HG03342 (cell line): ENCODE measurements around the gene MDC1.
"Not testable (repeated sequence)": the region's sequence is repeated elsewhere in the genome, so short reads cannot be mapped to it uniquely, and the experiment has no call there.

ENCODE experiments used
- ATAC-seq: cut with Tn5 transposase; IDR thresholded peaks from one replicate; pipeline ENCODE4 v1.9.1; 2021; ENCODE audit warnings: mild to moderate bottlenecking, moderate library complexity; ENCODE audit not compliant: unreplicated experiment

MDC1 gene, protein sequence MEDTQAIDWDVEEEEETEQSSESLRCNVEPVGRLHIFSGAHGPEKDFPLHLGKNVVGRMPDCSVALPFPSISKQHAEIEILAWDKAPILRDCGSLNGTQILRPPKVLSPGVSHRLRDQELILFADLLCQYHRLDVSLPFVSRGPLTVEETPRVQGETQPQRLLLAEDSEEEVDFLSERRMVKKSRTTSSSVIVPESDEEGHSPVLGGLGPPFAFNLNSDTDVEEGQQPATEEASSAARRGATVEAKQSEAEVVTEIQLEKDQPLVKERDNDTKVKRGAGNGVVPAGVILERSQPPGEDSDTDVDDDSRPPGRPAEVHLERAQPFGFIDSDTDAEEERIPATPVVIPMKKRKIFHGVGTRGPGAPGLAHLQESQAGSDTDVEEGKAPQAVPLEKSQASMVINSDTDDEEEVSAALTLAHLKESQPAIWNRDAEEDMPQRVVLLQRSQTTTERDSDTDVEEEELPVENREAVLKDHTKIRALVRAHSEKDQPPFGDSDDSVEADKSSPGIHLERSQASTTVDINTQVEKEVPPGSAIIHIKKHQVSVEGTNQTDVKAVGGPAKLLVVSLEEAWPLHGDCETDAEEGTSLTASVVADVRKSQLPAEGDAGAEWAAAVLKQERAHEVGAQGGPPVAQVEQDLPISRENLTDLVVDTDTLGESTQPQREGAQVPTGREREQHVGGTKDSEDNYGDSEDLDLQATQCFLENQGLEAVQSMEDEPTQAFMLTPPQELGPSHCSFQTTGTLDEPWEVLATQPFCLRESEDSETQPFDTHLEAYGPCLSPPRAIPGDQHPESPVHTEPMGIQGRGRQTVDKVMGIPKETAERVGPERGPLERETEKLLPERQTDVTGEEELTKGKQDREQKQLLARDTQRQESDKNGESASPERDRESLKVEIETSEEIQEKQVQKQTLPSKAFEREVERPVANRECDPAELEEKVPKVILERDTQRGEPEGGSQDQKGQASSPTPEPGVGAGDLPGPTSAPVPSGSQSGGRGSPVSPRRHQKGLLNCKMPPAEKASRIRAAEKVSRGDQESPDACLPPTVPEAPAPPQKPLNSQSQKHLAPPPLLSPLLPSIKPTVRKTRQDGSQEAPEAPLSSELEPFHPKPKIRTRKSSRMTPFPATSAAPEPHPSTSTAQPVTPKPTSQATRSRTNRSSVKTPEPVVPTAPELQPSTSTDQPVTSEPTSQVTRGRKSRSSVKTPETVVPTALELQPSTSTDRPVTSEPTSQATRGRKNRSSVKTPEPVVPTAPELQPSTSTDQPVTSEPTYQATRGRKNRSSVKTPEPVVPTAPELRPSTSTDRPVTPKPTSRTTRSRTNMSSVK (N-terminal part only)

DNA sequence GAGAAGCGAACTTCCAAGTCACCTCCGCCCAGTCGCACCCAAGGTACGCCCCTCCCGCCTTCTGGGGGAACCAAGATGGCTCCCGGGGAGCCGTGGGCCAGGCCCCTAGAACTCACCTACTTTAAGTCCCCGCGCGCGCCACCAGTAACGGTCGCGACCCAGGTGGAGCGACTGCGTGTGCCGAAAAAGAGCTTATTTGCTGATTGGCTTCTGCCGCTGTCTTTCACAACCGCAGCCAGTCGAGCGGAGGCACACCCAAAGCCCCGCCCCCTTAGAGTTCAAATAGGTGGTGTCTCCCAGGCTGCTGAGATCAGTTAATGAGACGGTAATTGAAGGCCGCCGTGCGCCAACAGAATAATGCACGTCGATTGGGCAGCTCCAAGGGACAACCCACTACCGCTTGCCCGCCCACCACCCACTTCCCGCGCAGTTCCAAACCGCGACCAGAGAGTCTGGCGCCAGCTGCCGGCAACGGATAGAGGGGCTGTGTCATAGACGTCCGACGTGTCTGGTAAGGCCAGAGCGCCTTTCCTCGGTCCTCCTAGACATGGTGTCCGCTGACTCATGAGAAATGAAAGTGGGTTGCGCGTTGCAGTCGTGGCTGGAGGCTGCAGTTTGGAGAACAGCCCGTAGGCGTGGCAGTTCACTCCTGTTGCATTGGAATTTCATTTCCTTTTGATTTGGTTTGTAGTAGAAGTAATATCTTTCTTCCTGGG lies at the start of gene MDC1:
Gene MDC1 (minus strand): TSS at position 153 of the 716 bp plus-strand sequence. CDS start 2,106 bp downstream, outside the sequence.
- ATAC-seq, result peak; percentile 60

DNA sequence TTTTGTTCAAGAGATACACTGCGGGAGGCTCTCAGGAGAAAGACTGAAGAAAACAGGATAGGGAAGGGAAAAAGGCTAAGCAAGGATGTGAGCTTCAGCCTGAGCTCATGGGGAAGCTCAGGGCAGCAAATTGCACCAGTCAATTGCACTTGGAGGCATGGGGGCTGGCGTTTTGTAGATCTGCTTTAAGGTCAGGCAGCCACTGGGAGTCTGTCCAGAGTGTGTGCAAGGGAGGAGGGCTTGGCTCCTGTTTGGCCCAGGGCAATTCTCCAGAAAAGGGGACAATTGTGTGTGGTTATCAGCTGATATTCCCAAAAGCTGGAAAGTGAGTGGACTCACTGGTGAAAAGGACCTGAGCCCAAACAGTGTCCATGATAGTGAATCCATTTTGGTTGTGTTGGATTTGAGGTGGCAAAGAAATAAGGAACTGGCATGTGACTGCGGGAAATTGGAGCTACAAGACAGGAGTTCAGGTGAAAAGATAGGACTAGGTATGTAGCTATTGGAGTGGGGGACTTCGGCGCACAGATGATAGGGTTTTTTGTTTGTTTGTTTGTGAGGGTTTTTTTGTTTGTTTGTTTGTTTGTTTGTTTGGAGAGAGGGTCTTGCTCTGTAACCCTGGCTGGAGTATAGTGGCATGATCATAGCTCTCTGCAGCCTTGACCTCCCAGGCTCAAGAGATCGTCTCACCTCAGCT lies 49.5 kb upstream of the MDC1 start:
- ATAC-seq, result no peak

DNA sequence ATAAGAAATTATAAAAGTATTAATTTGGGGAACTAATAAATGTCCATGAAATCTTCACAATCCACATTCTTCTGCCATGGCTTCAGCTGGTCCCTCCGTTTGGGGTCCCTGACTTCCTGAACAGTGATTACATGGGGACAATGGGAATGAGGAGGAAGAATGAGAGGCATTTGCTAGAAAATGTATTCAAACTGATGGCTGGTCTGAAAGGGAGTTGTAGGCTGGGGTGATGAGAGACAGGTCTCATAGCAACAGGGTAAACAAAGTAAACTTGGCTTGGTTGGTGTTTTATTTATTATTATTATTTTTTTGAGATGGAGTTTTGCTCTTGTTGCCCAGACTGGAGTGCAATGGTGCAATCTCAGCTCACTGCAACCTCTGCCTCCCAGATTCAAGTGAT lies 48.4 kb upstream of the MDC1 start:
- ATAC-seq, result not testable (repeated sequence)

DNA sequence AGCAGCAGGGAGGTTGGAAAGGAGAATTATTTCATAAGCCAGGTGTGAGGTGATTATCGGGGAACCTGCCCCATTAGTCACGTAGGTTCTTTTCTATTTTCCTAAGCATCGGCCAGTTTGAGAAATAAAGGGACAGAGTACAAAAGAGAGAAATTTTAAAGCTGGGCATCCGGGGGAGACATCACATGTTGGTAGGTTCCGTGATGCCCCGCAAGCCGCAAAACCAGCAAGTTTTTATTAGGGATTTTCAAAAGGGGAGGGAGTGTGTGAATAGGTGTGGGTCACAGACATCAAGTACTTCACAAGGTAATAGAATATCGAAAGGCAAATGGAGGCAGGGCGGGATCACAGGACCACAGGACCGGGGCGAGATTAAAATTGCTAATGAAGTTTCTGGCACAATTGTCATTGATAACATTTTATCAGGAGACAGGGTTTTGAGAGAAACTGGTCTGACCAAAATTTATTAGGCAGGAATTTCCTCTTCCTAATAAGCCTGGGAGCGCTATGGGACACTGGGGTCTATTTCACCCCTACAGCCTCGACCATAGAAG lies 47.5 kb upstream of the MDC1 start:
- ATAC-seq, result not testable (repeated sequence)

DNA sequence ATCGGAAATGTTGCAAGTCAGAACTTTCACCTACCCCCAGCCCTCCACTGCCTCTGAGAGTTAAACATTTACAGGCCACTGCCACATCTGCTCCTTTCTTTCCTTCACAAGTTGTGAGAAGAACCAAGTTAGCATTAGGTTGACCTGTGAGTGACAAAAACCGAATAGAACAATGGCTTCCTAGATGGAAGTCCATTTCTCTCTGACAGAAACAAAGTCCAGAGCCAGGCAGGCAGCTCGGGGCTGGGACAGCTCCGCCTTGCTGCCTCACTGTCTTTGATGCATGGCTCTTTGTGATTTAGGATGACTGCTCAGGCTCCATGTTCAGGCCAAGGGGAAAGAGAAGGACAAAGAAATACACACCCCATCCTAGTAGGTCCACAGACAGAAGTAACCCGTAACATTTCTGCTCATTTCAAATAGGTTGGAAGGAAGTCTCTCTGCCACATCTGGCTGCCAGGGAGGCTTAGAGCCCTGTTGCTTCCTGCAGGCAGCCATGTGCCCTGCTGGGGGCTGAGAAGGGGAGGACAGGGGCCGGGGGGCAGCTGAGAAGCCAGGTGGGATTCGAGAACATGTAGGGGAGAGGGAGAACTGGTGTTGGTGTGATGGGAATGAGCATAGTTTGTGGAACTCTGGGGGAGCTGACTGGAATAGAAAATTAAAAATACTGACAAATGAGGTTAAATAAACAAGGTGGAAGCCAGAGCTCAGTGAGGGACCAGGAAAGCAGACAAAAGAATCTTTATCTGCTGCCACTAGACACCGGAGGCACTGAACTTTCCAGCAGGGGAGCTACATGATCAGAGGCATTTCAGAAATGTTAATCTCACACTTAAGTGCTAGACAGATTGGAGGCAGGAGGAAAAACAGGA lies 46.8 kb upstream of the MDC1 start:
- ATAC-seq, result no peak

DNA sequence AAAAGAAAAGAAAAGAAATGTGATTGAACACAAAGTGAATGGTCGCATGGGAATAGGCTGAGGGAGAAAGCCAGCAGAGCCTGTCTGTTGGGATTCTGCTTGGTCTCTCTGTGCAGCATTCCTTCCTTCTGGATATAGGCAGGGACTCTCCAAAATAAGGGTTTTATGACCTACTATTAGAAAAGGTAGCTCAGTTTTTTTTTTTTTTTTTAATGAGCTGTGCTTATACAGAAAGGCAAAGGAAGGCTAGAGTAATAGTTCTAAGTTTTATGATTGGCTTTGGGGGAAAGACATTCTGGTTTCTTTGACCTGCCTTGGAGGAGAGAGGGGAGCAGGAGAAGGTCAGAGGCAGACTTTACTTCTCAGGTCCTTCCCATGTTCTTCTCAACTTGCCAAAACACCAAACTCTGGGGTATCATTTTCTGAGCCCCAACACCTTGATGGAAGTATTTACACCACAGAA lies 46.1 kb upstream of the MDC1 start:
- no peak for ATAC-seq

DNA sequence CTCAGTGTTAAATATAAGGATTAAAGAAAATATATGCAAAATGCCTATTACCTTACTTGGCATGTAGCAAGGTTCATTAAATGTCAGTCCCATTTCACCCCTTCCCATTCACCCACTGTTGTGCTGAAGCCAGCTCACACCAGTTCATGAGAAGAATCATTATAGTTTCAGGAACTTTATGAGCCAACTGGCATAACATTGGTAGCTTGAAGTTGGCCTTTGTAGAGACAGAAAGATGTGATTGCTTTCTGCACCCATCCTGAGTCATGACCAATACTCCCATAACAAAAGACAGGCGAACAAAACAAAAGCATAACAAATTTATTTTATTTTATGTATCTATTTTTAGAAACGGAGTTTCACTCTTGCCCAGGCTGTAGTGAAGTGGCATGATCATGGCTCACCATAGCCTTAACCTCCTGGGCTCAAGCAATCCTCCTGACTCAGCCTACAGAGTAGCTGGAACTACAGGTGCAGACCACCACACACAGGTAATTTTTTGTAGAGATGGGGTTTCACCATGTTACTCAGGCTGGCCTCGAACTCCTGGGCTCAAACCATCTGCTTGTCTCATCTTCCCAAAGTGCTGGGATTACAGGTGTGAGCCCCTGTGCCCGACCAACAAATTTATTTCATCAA lies 44.8 kb upstream of the MDC1 start:
- ATAC-seq, result no peak

DNA sequence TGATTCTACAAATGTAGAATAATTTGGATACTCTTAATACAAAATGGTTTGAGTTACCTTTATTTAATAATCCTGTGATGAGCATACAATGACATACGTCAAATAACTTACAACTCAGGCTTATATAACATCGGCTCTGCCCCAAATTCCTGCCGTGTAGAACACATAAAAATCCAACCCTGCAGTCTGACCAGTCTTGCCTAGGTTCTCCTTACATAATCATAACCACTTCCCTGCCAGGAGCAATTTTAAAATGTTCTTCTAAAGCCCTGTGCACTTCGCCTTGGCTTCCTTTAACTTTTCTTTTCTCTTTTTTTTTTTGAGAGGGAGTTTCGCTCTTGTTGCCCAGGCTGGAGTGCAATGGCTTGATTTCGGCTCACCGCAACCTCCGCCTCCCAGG lies 43.5 kb upstream of the MDC1 start:
- no peak for ATAC-seq

DNA sequence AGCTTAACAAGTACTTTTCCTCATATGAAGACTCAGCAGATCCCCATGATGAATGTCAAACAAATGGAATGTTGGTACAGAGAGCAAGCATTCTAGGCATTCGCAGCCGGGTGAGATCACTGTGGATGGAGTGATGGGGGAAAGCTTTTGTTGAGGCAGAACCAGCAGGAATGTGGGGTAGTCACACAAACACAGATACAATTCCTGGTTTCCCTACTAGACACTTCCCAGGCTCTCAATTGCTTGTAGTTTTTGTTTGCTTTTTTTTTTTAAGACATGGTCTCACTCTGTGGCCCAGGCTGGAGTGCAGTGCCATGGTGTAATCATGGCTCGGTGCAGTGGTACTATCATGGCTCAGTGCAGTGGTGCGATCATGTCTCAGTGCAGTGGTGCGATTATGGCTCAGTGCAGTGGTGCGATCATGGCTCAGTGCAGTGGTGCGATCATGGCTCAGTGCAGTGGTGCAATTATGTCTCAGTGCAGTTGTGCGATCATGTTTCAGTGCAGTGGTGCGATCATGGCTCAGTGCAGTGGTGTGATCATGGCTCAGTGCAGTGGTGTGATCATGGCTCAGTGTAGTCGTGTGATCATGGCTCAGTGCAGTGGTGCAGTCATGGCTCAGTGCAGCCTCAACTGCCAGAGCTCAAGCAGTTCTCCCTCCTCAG lies 42.6 kb upstream of the MDC1 start:
- ATAC-seq, result no peak

DNA sequence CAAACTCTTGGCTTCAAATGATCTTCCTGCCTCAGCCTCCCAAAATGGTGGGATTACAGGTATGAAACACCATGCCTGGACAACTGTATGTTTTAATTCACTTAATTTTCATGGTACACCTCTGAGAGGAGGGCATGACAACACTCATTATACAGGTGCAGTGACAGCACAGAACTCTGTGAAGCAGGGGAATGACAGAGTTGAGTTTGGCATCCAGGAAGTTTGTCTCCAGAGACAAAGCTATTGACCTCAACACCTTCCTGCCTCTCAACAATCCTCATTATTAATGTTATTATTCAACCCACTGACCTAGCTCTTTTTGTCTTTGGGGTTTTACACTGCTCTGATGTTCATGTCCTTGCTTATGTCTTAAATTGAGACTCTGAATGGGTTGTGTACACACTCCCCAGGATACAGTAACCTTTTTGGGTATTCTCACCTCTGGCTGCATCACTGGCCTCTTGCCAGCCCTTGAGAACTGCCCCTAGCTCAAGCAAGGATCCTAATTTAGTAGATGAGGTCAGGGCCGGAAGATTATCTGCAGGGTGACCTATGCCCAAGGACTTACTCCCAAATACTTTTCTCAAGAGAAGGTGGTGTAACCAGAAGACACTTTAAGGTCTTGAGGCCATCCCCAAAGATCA lies 40.3 kb upstream of the MDC1 start:
- no peak for ATAC-seq

DNA sequence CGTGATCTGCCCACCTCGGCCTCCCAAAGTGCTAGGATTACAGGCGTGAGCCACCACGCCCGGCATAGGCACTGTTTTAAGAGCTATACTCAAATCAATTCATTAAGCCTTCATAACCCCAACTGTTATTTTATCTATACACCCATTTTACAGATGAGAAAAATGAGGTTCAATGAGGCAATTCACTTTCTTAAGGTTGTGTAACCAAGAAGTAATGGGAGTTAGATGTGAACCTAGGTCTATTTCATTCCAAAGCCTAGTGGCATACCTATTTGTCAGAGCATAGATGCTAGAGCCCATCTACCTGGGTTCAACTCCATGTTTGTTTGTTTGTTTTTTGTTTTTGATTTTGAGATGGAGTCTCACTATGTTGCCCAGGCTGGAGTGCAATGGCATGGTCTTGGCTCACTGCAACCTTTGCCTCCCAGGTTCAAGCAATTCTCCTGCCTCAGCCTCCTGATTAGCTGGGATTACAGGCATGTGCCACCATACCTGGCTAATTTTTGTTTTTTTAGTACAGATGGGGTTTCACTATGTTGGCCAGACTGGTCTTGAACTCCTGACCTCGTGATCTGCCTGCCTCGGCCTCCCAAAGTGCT lies 39.4 kb upstream of the MDC1 start:
- ATAC-seq, result not testable (repeated sequence)

DNA sequence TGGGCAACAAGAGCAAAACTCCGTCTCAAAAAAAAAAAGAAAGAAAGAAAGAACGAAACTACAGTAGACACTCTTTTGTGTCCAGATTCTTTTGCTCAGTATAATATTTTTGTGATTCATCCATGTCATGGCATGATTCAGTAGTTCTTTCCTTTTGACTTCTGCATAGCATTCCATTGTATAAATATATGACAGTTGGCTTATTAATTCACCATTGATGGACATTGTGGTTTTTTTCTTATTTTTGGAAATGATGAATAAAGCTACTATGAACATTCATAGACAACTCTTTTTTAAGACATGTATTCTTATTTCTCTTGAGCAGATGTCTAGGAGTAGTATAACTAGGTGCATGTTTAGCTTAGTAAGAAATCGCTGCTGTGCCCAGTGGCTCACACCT lies 37.5 kb upstream of the MDC1 start:
- ATAC-seq, result no peak

DNA sequence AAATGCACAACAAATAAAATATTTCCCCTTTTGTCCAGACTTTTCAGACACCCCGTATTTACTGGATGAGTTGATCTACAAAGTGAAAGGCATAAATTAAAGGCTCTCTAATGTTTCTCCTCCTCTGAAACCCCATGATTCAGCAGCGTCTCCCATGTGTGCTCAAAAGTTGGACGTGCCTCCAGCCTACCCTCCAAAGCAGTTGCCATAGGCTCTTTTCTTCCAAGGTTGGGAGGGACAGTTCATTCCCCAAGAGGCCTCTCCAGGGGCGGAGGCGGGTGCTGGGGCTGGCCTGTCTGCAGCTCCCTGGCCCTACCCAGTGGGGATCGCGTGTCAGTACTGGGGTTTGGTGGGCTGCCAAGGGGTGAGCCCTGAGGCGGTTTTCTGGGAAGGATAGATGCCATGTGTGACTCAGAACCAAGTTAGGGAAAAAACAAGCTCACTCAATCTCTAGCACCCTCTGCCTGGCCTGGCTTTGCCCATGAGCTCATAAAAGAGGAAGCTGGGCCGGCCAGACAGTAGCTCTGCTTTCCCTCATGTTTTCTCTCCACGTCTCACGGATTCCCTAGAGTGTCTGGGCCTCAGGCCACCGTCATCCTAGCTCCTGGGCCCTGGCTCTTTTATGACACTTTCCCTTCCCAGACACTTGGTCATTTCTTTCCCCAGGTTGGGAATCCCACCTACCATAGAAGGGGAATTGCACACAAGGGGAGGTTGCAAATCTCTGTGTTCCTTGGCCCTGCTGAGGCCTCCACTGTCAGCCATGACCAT lies 35.3 kb upstream of the MDC1 start:
- no peak for ATAC-seq

DNA sequence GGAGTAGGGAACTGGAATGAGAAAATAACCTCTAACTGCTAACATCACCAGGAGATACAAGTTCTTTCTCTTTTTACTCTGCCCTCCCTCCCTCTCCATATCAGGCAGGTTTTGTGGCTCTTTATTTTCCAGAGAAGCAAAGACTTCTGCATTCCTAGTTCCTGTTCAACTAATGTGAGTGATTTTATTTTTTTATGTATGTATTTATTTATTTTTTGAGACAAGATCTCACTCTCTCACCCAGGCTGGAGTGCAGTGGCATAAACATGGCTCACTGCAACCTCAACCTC lies 33.2 kb upstream of the MDC1 start:
- ATAC-seq, result no peak

DNA sequence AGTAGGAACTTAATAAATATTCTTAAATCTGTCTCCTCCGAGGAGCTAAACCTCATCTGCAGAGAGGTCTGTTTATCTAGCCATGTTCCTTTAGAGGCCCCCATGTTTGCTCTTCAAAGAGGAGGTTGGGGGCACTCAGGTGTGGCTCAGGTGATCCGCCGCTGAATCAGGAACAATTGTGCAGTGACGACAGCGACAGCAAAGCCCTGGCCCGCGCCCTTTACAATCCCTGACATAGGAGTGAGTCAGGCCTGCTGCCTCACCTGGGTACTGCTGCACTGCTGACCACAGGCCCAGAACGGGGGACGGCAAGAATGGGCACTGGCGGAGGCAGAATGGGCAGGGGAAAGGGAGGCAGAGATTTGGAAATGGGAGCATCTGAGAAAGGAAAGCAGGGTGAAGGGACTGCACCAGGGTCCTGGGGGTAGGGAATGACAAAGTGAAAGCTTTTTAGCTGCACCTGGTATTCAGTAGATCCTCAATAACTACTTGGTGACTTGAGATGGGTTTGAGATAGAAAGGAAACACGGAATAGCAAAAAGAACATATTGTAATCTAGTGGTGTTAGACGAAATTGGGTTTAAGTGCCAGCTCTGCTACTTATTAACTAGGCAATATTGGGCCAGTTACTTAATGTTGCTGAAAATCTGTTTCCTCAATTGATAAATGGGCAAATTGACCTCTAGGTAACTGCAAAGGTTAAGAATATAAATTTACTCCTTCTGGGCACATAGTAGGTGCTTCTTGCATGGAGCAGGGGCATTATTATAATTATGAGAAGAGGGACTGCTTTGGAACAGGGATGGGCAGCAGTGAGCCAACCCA lies 32.7 kb upstream of the MDC1 start:
- no peak for ATAC-seq
